ENCODE results near the gene MMEL1.

MMEL1 gene

DNA sequence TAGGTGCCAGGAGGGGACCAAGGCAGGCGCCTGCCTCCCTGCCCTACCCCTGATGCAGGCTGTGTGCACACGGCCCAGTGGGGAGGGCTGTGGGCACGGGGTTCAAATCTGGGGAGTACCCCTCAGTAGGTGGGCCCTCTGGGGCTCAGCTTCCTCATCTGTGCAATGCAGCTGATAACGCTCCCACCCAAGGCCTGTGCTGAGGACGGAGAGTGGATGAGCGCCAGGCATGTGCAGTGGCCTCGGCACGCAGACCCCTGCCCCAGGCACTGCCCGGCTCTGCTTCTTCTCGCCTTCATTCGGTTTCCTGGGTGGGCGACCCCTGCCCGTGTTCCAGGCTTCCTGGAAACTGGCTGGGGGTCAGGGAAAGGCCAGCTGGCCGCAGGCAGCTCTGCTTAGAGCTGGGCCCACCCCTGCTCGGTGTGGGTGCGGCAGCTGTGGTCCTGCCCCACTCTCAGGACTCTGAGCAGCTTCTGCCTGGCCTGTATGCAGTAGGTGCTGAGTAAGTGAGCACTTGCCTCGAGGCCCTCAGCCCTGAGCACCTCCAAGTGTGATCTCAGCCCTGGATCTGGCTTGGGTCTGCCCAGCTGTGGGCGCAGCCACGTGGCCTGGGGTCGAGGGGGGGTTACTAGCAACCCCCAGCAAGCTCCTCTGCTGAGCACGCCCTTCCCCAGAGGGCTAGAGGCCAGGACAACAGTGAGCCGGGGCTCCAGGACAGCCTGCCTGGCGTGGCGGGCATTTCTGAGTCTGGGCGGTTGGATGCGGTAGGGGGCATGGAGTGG is 88.5 kb downstream of the MMEL1 start:
- DNase-seq (ENCODE audit: low read depth), result no peak

DNA sequence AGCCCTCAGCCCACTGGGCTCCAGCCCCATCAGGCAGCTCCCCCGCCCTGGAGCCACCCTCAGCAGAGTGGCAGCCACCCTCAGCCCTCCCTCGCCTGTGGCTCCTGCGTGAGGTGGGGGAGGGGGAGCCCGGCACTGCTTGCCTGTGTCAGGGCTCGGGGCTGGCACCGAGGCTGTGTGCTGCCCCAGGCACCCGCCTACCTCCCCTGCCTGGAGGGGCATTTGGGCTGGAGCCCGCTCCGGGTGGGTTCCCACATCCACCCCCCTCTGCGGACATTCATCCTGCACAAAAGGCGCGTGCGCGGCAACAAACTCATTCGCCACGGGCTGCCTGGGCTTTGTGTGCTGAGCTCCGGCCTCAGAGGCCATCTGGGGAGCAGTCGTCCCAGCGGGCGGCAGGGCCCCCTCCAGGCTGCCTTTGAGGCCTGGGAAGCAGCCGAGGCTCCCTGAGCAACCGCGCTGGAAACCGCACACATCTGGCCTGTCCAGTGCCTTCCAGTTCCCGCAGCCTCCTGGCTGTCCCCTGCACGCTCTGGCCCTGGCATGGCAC is 89.2 kb downstream of the MMEL1 start:
- DNase-seq (ENCODE audit: low read depth), result peak; percentile 43

DNA sequence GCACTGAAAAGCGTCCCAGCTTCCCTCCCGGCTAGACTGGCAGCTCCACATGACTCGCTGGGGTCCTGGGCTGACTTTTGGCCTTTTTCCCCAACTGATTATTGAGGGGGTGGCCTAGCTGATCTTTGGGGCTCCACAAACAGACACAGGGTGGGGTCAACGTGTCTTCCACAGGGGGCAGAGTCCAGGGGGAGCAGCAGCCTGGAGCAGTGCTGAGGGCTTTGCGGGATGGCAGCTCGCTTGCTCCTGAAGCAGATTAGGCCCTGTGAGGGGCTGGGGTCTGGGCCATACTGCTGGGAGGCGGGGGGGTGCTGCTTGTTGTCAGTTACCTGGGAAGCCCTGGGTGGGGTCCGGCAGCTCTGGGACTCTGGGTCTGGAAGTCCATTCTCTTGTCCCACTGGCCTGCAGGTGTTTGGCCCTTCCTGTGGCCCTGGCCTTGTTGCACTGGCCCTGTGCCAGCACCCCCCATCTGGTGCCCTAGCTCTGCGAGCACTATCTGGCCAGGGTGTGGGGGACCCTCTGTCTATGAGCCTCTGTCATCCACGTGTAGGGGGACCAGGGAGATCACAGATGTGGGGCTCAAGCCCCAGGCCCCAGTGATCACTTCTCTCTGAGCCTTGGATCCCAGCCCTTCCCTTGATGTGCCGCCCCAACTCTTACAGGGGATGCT is 90.4 kb downstream of the MMEL1 start:
- no peak for DNase-seq (ENCODE audit: low read depth)

DNA sequence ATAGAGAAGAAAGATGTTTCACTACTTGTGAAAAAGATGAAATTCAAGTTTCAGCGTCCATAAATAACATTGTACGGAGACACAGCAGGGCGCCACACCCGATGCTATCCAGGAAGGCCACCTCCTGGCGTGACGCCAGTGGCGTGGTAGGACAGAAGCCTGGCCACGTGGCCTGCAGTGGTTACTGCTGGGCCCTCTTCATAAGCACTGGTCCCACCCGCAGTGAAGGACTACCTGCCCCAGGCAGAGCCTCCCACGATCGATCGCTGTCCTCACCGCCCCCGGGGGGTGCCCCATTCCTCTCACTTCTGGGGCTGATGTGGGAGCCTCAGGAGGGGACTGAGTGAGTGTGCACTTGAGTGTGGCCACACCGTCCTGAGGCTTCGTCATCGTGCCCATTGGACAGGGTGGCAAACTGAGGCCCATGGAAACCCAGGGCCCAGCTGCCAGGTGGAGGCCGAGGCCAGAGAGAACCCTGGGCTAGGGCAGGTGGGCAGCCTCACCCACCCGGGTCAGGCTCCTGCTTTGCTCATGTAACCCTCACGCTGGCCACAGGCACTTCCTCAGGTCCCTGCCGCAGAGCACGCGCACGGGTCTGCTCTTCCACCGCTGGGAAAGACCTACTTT is 91.1 kb downstream of the MMEL1 start:
- DNase-seq (ENCODE audit: low read depth), result no peak

DNA sequence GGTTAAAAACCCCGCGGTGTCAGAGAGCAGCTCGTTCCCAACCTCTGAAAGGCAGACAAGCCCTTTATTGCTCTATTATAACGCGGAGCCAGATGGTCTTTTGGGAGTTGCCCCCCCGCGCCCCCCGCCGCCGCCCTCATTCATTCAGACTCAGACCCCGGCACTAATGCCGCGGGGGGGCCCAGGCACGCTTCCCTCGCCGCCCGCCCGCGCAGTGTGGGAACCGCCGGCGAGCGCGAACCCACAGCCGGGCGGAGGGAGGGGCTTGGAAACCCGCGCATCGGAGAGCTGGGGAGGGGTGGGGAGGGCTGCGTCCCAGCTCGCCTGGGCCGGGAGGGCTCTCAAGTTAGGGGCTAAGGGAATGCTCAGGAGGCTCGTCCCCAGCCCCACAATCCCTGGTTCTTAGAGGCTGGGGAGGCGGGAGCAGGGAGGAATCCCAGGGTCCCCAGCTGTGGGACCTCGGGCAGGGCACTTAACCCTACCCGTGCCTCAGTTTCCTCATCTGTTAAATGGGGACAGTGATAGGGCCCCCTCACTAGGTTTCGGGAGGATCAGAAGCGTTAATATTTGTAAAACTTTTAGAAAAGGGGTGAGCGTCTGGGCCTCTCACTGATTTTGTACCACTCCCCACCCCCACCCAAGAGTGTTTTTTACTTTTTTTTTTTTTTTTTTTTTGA is 91.9 kb downstream of the MMEL1 start:
- DNase-seq (ENCODE audit: low read depth), result no peak

Data from T follicular helper cell (primary cell).